Measurements from ENCODE around the gene GALNS. TPM values are rescaled to one million over a fixed set of nuclear protein-coding genes. Genes with fewer than 3 reads are reported as not detected.
A peak's percentile ranks its signal among the peaks of the same experiment; 100 is the strongest.

Gene GALNS
- total and polyA plus RNA-seq, 2 of the 13 experiments (the other 11 are each of a cell fraction or from before 2014, with no cell fraction given) = 9.2 to 9.8 TPM

DNA sequence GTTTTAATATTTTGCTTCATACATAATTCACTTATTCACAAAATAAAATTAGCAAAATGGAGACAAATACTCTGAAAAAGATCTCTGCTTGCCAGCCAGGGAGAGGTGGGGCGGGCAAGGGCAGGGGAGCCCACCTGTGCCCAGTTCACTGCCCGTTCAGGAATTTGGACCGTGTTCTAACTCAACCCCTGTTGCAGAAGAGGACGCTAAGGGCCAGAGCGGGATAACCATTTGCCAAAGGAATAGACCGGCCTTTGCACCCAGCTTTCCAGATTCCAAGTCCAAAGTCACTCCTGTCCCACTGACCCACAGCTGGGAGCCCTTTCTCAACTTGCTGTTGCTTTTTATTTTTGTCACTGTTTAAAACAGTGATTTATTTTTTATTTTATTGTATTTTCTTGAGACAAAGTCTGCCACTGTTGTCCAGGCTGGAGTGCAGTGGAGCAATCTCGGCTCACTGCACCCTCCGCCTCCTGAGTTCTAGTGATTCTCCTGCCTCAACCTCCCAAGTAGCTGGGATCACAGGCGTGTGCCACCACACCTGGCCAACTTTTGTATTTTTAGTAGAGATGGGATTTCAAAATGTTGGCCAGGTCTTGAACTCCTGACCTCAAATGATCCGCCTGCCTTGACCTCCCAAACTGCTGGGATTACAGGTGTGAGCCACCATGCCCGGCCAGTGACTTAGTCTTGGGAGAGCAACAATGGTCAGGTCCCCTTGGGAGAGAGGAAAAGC is 69.0 kb downstream of the GALNS start (continued):
- TF ChIP-seq ZNF350 (CRISPR knock-in tag; IDR thresholded peaks at IDR 0.05; ENCODE audit: borderline replicate concordance, low read depth) (0 out of 2 replicates have a peak, but pooled peaks have one; percentile 42), FOXO1 (CRISPR knock-in tag; IDR thresholded peaks at IDR 0.05) (peak; percentile 42; the same call in 1 of the 2 replicates), RAD21 (CRISPR knock-in tag; IDR thresholded peaks at IDR 0.05) (0 out of 2 replicates have a peak, but pooled peaks have one; percentile 21), SALL1 (CRISPR knock-in tag; IDR thresholded peaks at IDR 0.05) (peak; percentile 63), ZNF761 (CRISPR knock-in tag; conservative IDR thresholded peaks at IDR 0.05) (no peak), REPIN1 (CRISPR knock-in tag; IDR thresholded peaks at IDR 0.05; ENCODE audit: borderline replicate concordance, low read depth) (0 out of 2 replicates have a peak, but pooled peaks have one; percentile 52), KLF12 (CRISPR knock-in tag; IDR thresholded peaks at IDR 0.05; ENCODE audit: borderline replicate concordance) (0 out of 2 replicates have a peak, but pooled peaks have one; percentile 50), NR2F6 (IDR thresholded peaks at IDR 0.05) (peak; percentile 46; the same call in 1 of the 2 replicates), NR2F6 (CRISPR knock-in tag; IDR thresholded peaks at IDR 0.05) (peak; percentile 54; the same call in 1 of the 2 replicates), KDM6A (CRISPR knock-in tag; IDR thresholded peaks at IDR 0.05; ENCODE audit: low read depth) (0 out of 2 replicates have a peak, but pooled peaks have one; percentile 57), PHF21A (CRISPR knock-in tag; IDR thresholded peaks at IDR 0.05) (peak; percentile 85), XRCC5 (optimal IDR thresholded peaks at IDR 0.05; ENCODE audit: low read length) (peak; percentile 48), LCORL (IDR thresholded peaks at IDR 0.05) (no peak), LCORL (CRISPR knock-in tag; IDR thresholded peaks at IDR 0.05) (peak; percentile 74; the same call in 1 of the 2 replicates), IRF2 (CRISPR knock-in tag; IDR thresholded peaks at IDR 0.05) (peak; percentile 25; the same call in 1 of the 2 replicates), FOXJ3 (CRISPR knock-in tag; IDR thresholded peaks at IDR 0.05; ENCODE audit: borderline replicate concordance) (0 out of 2 replicates have a peak, but pooled peaks have one; percentile 44), ZNF629 (CRISPR knock-in tag; conservative IDR thresholded peaks at IDR 0.05) (peak; percentile 62; the same call in 1 of the 2 replicates), ZSCAN25 (CRISPR knock-in tag; IDR thresholded peaks at IDR 0.05) (0 out of 2 replicates have a peak, but pooled peaks have one; percentile 66), WIZ (CRISPR knock-in tag; IDR thresholded peaks at IDR 0.05) (0 out of 2 replicates have a peak, but pooled peaks have one; percentile 57), CREM (IDR thresholded peaks at IDR 0.05) (peak; percentile 24; the same call in 1 of the 2 replicates), CREM (CRISPR knock-in tag; IDR thresholded peaks at IDR 0.05) (no peak), HMG20A (CRISPR knock-in tag; IDR thresholded peaks at IDR 0.05; ENCODE audit: borderline replicate concordance) (0 out of 2 replicates have a peak, but pooled peaks have one; percentile 26)
- TF ChIP-seq, protein P1, sequence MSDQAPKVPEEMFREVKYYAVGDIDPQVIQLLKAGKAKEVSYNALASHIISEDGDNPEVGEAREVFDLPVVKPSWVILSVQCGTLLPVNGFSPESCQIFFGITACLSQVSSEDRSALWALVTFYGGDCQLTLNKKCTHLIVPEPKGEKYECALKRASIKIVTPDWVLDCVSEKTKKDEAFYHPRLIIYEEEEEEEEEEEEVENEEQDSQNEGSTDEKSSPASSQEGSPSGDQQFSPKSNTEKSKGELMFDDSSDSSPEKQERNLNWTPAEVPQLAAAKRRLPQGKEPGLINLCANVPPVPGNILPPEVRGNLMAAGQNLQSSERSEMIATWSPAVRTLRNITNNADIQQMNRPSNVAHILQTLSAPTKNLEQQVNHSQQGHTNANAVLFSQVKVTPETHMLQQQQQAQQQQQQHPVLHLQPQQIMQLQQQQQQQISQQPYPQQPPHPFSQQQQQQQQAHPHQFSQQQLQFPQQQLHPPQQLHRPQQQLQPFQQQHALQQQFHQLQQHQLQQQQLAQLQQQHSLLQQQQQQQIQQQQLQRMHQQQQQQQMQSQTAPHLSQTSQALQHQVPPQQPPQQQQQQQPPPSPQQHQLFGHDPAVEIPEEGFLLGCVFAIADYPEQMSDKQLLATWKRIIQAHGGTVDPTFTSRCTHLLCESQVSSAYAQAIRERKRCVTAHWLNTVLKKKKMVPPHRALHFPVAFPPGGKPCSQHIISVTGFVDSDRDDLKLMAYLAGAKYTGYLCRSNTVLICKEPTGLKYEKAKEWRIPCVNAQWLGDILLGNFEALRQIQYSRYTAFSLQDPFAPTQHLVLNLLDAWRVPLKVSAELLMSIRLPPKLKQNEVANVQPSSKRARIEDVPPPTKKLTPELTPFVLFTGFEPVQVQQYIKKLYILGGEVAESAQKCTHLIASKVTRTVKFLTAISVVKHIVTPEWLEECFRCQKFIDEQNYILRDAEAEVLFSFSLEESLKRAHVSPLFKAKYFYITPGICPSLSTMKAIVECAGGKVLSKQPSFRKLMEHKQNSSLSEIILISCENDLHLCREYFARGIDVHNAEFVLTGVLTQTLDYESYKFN (CRISPR knock-in tag; conservative IDR thresholded peaks at IDR 0.05) = peak; percentile 87
- TF ChIP-seq, protein P2, sequence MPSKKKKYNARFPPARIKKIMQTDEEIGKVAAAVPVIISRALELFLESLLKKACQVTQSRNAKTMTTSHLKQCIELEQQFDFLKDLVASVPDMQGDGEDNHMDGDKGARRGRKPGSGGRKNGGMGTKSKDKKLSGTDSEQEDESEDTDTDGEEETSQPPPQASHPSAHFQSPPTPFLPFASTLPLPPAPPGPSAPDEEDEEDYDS (CRISPR knock-in tag; IDR thresholded peaks at IDR 0.05) = no peak
- TF ChIP-seq, protein P3, sequence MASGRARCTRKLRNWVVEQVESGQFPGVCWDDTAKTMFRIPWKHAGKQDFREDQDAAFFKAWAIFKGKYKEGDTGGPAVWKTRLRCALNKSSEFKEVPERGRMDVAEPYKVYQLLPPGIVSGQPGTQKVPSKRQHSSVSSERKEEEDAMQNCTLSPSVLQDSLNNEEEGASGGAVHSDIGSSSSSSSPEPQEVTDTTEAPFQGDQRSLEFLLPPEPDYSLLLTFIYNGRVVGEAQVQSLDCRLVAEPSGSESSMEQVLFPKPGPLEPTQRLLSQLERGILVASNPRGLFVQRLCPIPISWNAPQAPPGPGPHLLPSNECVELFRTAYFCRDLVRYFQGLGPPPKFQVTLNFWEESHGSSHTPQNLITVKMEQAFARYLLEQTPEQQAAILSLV (CRISPR knock-in tag; IDR thresholded peaks at IDR 0.05; ENCODE audit: borderline replicate concordance) = 0 out of 2 replicates have a peak, but pooled peaks have one; percentile 33
- TF ChIP-seq, protein P4, sequence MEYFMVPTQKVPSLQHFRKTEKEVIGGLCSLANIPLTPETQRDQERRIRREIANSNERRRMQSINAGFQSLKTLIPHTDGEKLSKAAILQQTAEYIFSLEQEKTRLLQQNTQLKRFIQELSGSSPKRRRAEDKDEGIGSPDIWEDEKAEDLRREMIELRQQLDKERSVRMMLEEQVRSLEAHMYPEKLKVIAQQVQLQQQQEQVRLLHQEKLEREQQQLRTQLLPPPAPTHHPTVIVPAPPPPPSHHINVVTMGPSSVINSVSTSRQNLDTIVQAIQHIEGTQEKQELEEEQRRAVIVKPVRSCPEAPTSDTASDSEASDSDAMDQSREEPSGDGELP (IDR thresholded peaks at IDR 0.05; ENCODE audit: borderline replicate concordance, low read depth) = peak; percentile 78
